Keratinocyte (primary cell): Measurements from ENCODE around the gene DNAAF2. TPM values are rescaled to one million over a fixed set of nuclear protein-coding genes. Genes with fewer than 3 reads are reported as not detected.

Experiments used
- DNase-seq: peaks from one replicate; pipeline ENCODE4 v3.0.0-alpha.2; 2011; ENCODE audit warnings: low read depth, missing footprints, low spot score
- FAIRE-seq: peaks from 2 replicates; lab custom pipeline; 2011; peaks lifted over from hg19 to GRCh38; lab: Jason Lieb, UNC
- H2AFZ ChIP-seq: 2 replicates; pipeline ENCODE4 v1.6.0; 2012; ENCODE audit warnings: low read length, control low read depth, inconsistent platforms; ENCODE audit not compliant: control insufficient read depth
- H3K27ac ChIP-seq: 2 replicates; pipeline ENCODE4 v1.5.1; 2011; ENCODE audit warnings: low read length; ENCODE audit not compliant: control insufficient read depth, insufficient read depth
- H3K27me3 ChIP-seq: 3 replicates; pipeline ENCODE4 v1.6.0; 2011; ENCODE audit warnings: low read length; ENCODE audit not compliant: control insufficient read depth, insufficient read depth; ENCODE audit errors: extremely low read depth
- H3K36me3 ChIP-seq, 2 experiments: 2 replicates in 1 of 2; 3 replicates in 1 of 2; pipeline ENCODE4 v1.5.1; 2011; ENCODE audit warnings: low read length in 2 of 2, mild to moderate bottlenecking in 1 of 2; ENCODE audit not compliant: control insufficient read depth in 2 of 2, insufficient read depth in 2 of 2; ENCODE audit errors: extremely low read depth in 1 of 2
- H3K4me1 ChIP-seq: 3 replicates; pipeline ENCODE4 v1.5.1; 2011; ENCODE audit warnings: low read length; ENCODE audit not compliant: control insufficient read depth, insufficient read depth; ENCODE audit errors: extremely low read depth
- H3K4me2 ChIP-seq: 3 replicates; pipeline ENCODE4 v1.6.0; 2011; ENCODE audit warnings: low read depth, low read length; ENCODE audit not compliant: control insufficient read depth, insufficient read depth; ENCODE audit errors: extremely low read depth
- H3K4me3 ChIP-seq, 3 experiments: fragments of 200-600 bp in 1 of 3; sonication (generic) in 1 of 3; 2 replicates in 2 of 3; 3 replicates in 1 of 3; pipeline ENCODE4 v1.5.1; 2011 to 2016; ENCODE audit warnings: low read length in 3 of 3, mild to moderate bottlenecking in 3 of 3, control low read depth in 2 of 3, inconsistent platforms in 1 of 3, low read depth in 1 of 3, mixed read lengths in 1 of 3, mixed run types in 1 of 3, moderate library complexity in 1 of 3; ENCODE audit not compliant: control insufficient read depth in 2 of 3, insufficient read depth in 2 of 3; ENCODE audit errors: extremely low read depth in 1 of 3
- H3K79me2 ChIP-seq: 2 replicates; pipeline ENCODE4 v1.6.0; 2012; ENCODE audit warnings: low read length; ENCODE audit not compliant: control insufficient read depth, insufficient read depth
- H3K9ac ChIP-seq: 3 replicates; pipeline ENCODE4 v1.6.0; 2011; ENCODE audit warnings: low read length; ENCODE audit not compliant: control insufficient read depth, insufficient read depth; ENCODE audit errors: extremely low read depth
- H3K9me1 ChIP-seq: 3 replicates; pipeline ENCODE4 v1.6.0; 2011; ENCODE audit warnings: low read length; ENCODE audit not compliant: control insufficient read depth, insufficient read depth; ENCODE audit errors: extremely low read depth
- H3K9me3 ChIP-seq: 2 replicates; pipeline ENCODE4 v1.5.1; 2012; ENCODE audit warnings: low read depth, low read length; ENCODE audit not compliant: control insufficient read depth
- H4K20me1 ChIP-seq: 3 replicates; pipeline ENCODE4 v1.6.0; 2011; ENCODE audit warnings: low read length; ENCODE audit not compliant: control insufficient read depth, insufficient read depth; ENCODE audit errors: extremely low read depth
- CTCF ChIP-seq, 3 experiments: IDR thresholded peaks in 1 of 3; conservative IDR thresholded peaks in 1 of 3; optimal IDR thresholded peaks in 1 of 3; 2 replicates in 2 of 3; 3 replicates in 1 of 3; pipeline versions ENCODE3 to v1.5.1; 2011; ENCODE audit warnings: low read length in 3 of 3, mild to moderate bottlenecking in 3 of 3, moderate library complexity in 2 of 3, control low read depth in 1 of 3, inconsistent platforms in 1 of 3; ENCODE audit not compliant: insufficient read depth in 2 of 3; ENCODE audit errors: extremely low read depth in 1 of 3
- EZH2 ChIP-seq: IDR thresholded peaks from one replicate; pipeline ENCODE4 v1.6.1; 2012; ENCODE audit warnings: inconsistent platforms, mild to moderate bottlenecking, low read length, moderate library complexity
- dilution Hi-C: fragments of 300-500 bp; cut with MboI; formaldehyde crosslinking; loops from one replicate; pipeline ENCODE4 v1.7.0; 2020; ENCODE audit warnings: low sequenced_read_pairs; ENCODE audit not compliant: extremely low pct_ligation_motif_present
- polyA plus RNA-seq, 5 experiments: library from polyadenylated mRNA; depleted of rRNA in 3 of 5; stranded (reverse) in 3 of 5; stranded (forward) in 1 of 5; unstranded in 1 of 5; fragments of >200 nt; gene quantifications; 1 replicate in 1 of 5; 2 replicates in 3 of 5; 3 replicates in 1 of 5; pipeline versions ENCODE4 v1.2.1 to v1.2.3, GENCODE V29; 2011 to 2012; ENCODE audit warnings: missing spikeins in 2 of 5, low read depth in 1 of 5, low replicate concordance in 1 of 5

DNAAF2 gene
- polyA plus RNA-seq, 1 donor (not counting 4 experiments of a cell fraction or from before 2014, with no cell fraction given), result 9.5 TPM

- dilution Hi-C loops, result no loop called here
- Histone ChIP-seq H3K9me3 (no peaks in the 10 kb centered on the region), H3K79me2 (peaks cover 17% of the 10 kb centered on the region), H3K9me1 (no peaks in the 10 kb centered on the region), H3K4me1 (peaks cover 4% of the 10 kb centered on the region), H4K20me1 (no peaks in the 10 kb centered on the region), H2AFZ (no peak overlapping the region), H3K27me3 (no peaks in the 10 kb centered on the region), H3K9ac (no peak overlapping the region), H3K4me2 (no peak overlapping the region), H3K4me3 (no peak overlapping the region), H3K36me3 (no peaks in the 10 kb centered on the region), H3K27ac (no peak overlapping the region)
- no peak for FAIRE-seq
- no peak for DNase-seq
- TF ChIP-seq CTCF (optimal IDR thresholded peaks at IDR 0.05 in 1 of 3, IDR thresholded peaks at IDR 0.05 in 1 of 3, conservative IDR thresholded peaks at IDR 0.05 in 1 of 3; ENCODE audit: extremely low read depth in 1 of 3, insufficient read depth in 2 of 3, low read length in 3 of 3), result no peak
- TF ChIP-seq EZH2, result no peak
Observed at GRCh38 chr14:49594347-49595091, 40.5 kb downstream of the DNAAF2 start.

GRCh38 chr14:49593016-49593415 lies 42.0 kb downstream of the DNAAF2 start:
- Histone ChIP-seq H4K20me1 (no peaks in the 10 kb centered on the region), H3K27ac (no peak overlapping the region), H2AFZ (no peak overlapping the region), H3K4me2 (no peak overlapping the region), H3K4me1 (peaks cover 4% of the 10 kb centered on the region), H3K79me2 (peaks cover 7% of the 10 kb centered on the region), H3K4me3 (no peak overlapping the region), H3K9me1 (no peaks in the 10 kb centered on the region), H3K9ac (no peak overlapping the region), H3K27me3 (no peaks in the 10 kb centered on the region), H3K9me3 (no peaks in the 10 kb centered on the region), H3K36me3 (no peaks in the 10 kb centered on the region)
- DNase-seq, result no peak
- FAIRE-seq, result no peak
- dilution Hi-C loops, result no loop called here
- no peak for TF ChIP-seq EZH2

- Histone ChIP-seq H3K36me3 (no peaks in the 10 kb centered on the region), H2AFZ (no peak overlapping the region), H3K27ac (no peak overlapping the region), H3K4me3 (no peak overlapping the region), H3K27me3 (no peaks in the 10 kb centered on the region), H3K9ac (no peak overlapping the region), H3K79me2 (peaks cover 17% of the 10 kb centered on the region), H3K4me1 (peaks cover 3% of the 10 kb centered on the region), H4K20me1 (no peaks in the 10 kb centered on the region), H3K9me3 (no peaks in the 10 kb centered on the region), H3K4me2 (no peak overlapping the region), H3K9me1 (no peaks in the 10 kb centered on the region)
- DNase-seq (no peak), FAIRE-seq (no peak)
- TF ChIP-seq CTCF (optimal IDR thresholded peaks at IDR 0.05 in 1 of 3, IDR thresholded peaks at IDR 0.05 in 1 of 3, conservative IDR thresholded peaks at IDR 0.05 in 1 of 3; ENCODE audit: extremely low read depth in 1 of 3, insufficient read depth in 2 of 3, low read length in 3 of 3), result no peak
- TF ChIP-seq EZH2, result no peak
- dilution Hi-C loops, result no loop called here
Observed at GRCh38 chr14:49589387-49589786, 45.7 kb downstream of the DNAAF2 start.
